GM13977 (cell line): ENCODE measurements around the gene WDR7.

ENCODE experiments used
- DNase-seq: peaks from one replicate; pipeline ENCODE4 v3.0.0; 2012; ENCODE audit warnings: low spot score
- in situ Hi-C: fragments of 300-500 bp; cut with MboI; formaldehyde crosslinking; loops from one replicate; pipeline ENCODE4 v1.12.0; 2022; ENCODE audit warnings: low sequenced_read_pairs, low pct_unique_long_range_greater_than_20kb, mixed read lengths, inconsistent platforms; ENCODE audit not compliant: unreplicated experiment
- TF ChIP-seq, protein P1 (sequence below): IDR thresholded peaks from 2 replicates; pipeline ENCODE4 v1.5.1; 2012; ENCODE audit warnings: mild to moderate bottlenecking, control low read depth; ENCODE audit not compliant: insufficient read depth; ENCODE audit errors: extremely low read depth, missing control alignments

Gene WDR7

DNA sequence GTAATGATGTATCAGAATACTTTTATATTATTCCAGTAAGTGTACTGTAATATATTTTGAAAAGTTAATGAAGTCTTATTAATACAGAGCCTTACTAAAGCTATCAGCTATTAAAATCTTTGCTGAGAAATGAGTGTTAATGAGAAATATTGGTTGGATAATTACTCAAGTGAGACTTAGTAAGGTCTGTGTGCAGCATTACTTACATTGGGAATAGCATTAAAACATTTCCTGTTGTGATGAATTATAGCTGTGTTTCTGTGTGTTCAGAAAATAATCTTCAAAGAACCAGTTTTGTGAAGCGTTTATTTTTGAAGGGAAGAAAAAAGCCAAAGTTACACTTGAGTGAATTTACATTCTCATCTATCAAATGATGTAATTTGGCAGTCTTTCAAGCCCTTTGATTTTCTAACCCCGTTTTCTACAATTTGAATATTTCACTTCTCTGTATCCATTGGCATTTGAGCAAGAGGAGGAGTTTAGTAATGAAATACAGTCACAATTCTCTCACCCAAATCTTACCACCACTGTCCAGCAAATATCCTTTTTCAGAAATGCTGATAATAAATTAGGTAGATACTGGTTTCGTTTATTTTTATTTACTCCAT is 372.2 kb downstream of the WDR7 start:
- DNase-seq = peak; percentile 63
- in situ Hi-C loops = no loop called here
- TF ChIP-seq, protein P1, sequence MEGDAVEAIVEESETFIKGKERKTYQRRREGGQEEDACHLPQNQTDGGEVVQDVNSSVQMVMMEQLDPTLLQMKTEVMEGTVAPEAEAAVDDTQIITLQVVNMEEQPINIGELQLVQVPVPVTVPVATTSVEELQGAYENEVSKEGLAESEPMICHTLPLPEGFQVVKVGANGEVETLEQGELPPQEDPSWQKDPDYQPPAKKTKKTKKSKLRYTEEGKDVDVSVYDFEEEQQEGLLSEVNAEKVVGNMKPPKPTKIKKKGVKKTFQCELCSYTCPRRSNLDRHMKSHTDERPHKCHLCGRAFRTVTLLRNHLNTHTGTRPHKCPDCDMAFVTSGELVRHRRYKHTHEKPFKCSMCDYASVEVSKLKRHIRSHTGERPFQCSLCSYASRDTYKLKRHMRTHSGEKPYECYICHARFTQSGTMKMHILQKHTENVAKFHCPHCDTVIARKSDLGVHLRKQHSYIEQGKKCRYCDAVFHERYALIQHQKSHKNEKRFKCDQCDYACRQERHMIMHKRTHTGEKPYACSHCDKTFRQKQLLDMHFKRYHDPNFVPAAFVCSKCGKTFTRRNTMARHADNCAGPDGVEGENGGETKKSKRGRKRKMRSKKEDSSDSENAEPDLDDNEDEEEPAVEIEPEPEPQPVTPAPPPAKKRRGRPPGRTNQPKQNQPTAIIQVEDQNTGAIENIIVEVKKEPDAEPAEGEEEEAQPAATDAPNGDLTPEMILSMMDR = no peak

DNA sequence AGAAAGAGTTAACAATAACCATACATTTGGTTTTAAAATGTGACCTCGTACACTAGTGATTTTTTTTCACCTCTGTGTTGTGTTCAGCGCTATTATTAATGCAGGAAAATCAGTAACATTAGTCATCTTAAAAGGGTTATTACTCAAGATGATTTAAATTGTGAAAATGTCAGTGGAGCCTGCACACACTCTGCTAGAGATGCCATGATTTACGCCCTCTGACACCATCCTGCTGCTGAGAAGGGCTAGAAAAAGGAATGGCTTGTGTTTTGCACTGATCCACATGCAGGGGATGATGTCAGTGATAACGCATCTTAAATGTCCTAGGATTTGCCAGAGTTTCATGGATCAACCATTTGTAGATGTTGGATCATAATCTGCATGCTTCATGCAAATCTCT is 374.4 kb downstream of the WDR7 start:
- in situ Hi-C loops = no loop called here
- no peak for DNase-seq
- TF ChIP-seq, protein P1 = no peak

DNA sequence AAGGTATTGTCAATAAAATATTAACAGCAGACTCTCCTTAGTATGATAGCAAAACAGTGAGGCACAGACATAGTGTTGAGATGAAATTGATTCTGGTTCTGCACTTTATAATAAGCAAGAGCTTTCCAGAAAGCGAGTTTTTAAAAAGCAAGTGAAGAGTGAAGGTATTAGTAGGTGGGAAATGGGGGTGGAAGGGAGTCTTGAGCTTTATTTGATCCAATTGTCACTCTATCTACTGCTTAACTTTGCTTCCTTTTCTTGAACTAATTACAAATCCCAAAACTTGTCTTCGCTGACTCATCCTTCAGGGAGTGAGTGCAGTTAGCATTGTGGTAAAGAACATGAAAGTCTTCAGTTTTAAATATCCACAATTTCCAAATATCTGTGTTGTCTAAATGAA is 375.2 kb downstream of the WDR7 start:
- DNase-seq = no peak
- TF ChIP-seq, protein P1 = no peak
- in situ Hi-C loops = no loop called here

DNA sequence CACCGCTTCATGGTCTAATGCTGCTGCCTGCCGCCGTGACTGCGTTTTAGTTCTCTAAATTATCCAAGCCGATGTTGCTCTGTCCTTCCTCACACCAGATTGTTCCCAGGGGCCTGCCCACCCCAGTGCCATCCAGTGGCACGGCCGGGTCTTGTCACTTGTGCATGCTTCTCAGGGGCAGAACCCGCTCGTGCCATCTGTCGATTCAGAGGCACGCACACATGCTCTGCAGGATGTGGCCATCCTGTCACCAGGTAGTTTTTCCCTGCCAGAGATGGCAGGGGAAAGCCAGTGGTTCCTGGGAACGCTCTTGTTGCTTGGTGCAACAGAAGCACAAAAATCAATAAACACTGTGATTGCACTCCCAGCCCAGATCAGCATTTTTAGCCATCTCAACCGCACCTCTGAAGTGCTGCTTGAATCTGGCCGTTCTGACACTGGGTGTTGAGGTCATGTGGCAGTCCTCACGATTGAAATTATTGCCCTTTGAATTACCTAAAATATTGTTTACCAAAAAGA is 376.1 kb downstream of the WDR7 start:
- TF ChIP-seq, protein P1 = no peak
- in situ Hi-C loops = no loop called here
- no peak for DNase-seq

DNA sequence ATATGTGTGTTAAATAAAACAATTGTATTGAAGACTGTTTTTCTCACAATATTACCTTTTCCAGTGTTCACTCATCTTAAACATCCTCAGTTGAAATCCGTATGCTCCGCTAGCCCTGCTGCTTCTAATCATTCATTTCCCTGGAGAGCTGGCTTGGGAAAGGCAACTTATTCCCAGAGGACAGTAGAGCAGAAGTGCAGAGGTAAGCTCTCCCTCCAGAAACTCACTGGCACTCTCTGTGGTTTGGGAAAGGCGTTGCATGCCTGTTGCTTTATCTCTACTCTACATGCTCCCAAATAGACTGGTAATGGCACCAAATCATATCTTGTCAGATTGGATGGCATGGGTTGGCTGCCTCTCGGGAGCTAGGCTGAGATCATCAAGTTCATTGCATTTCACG is 378.6 kb downstream of the WDR7 start:
- no peak for DNase-seq

DNA sequence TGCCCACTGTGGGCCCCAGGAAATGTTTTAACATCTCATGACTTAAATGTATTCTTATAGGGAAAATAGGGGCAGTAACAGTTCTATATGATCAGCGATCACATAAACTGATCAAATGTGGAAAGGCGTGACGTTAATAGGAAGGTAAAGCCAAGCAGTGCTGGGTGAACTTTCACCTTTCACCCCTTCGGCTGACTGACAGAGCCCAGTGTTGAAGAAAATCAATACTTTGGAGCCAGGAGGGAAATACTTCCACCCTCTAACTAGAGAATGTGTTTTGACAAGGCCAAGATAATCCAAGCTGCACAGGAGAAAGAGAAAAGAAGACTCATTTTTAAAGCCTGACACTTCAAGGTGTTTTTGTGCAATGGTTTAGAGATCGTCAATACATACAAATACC is 379.3 kb downstream of the WDR7 start:
- DNase-seq = no peak
- in situ Hi-C loops = no loop called here
- TF ChIP-seq, protein P1 = no peak

More for the DNA sequence above, 378.6 kb downstream of the WDR7 start:
- in situ Hi-C loops = no loop called here
- TF ChIP-seq, protein P1 = no peak
